Measurements from ENCODE around the gene ATP7B.
"Not testable (repeated sequence)": the region's sequence is repeated elsewhere in the genome, so short reads cannot be mapped to it uniquely, and the experiment has no call there.

The ATP7B gene

GRCh38 chr13:52010890-52011631 is at the start of gene ATP7B:
Gene ATP7B (minus strand): TSS chr13:52011450. CDS start chr13:52011337, 113 bp downstream.
- peak; percentile 23 to 41 for DNase-seq

- DNase-seq: no peak
These were observed 42.2 kb upstream of the ATP7B start for GRCh38 chr13:52053460-52053859.

- DNase-seq: no peak
These were observed 40.1 kb upstream of the ATP7B start for GRCh38 chr13:52051400-52051799.

- DNase-seq: no peak
These were observed 37.3 kb upstream of the ATP7B start for GRCh38 chr13:52048516-52048915.

GRCh38 chr13:52047463-52047862 is 36.2 kb upstream of the ATP7B start:
- no peak for DNase-seq

GRCh38 chr13:52043675-52044074 is 32.4 kb upstream of the ATP7B start:
- no peak for DNase-seq

GRCh38 chr13:52036037-52036436 is 24.8 kb upstream of the ATP7B start:
- DNase-seq: no peak

GRCh38 chr13:52034616-52035226 is 23.5 kb upstream of the ATP7B start:
- DNase-seq: no peak

- DNase-seq: no peak
These were observed 21.8 kb upstream of the ATP7B start for GRCh38 chr13:52033039-52033438.

- not testable (repeated sequence) for DNase-seq
These were observed 19.2 kb upstream of the ATP7B start for GRCh38 chr13:52030401-52030800.

GRCh38 chr13:52029569-52029968 is 18.3 kb upstream of the ATP7B start:
- no peak for DNase-seq

- no peak for DNase-seq
These were observed 16.6 kb upstream of the ATP7B start for GRCh38 chr13:52027832-52028231.

GRCh38 chr13:52026246-52026626 is 15.0 kb upstream of the ATP7B start:
- DNase-seq: no peak

- DNase-seq: no peak
These were observed 14.4 kb upstream of the ATP7B start for GRCh38 chr13:52025475-52026245.

- DNase-seq: no peak
These were observed 13.2 kb upstream of the ATP7B start, which contains the start of gene UTP14C for GRCh38 chr13:52024481-52024880. Gene UTP14C (plus strand): TSS chr13:52024691. CDS start chr13:52028805, 4,114 bp downstream.

GRCh38 chr13:52022356-52022755 is 11.1 kb upstream of the ATP7B start:
- DNase-seq: no peak

- DNase-seq: no peak
These were observed 8.9 kb upstream of the ATP7B start for GRCh38 chr13:52020191-52020590.

GRCh38 chr13:52016296-52016695 is 5.0 kb upstream of the ATP7B start:
- no peak for DNase-seq

GRCh38 chr13:52012512-52012836 is 1.2 kb upstream of the ATP7B start:
- DNase-seq: no peak

GRCh38 chr13:52011632-52012511 is 622 bp upstream of the ATP7B start, which contains the start of gene ALG11:
Gene ALG11 (plus strand): TSS chr13:52012398. CDS start chr13:52012419, 21 bp downstream.
- DNase-seq: peak; percentile 95 to 98

GRCh38 chr13:52009946-52010345 is 1.3 kb downstream of the ATP7B start:
- DNase-seq: no peak

GRCh38 chr13:52006523-52007245 is 4.6 kb downstream of the ATP7B start:
- DNase-seq: no peak
